Mucosa of descending colon (tissue), 3 donors: ENCODE measurements around the gene FRA10AC1. TPM values are rescaled to one million over a fixed set of nuclear protein-coding genes. Genes with fewer than 3 reads are reported as not detected.

Experiments
- ATAC-seq: fragments of 200-7000 bp; cut with Tn5 transposase; one replicate; pipeline ENCODE4 v1.9.1; 2020; ENCODE audit warnings: mild to moderate bottlenecking, moderate library complexity
- DNase-seq, 3 donors: peaks; one replicate each; pipeline ENCODE4 v3.0.0-alpha.2; 2020
- H3K36me3 ChIP-seq: fragments of 200-600 bp; one replicate; pipeline ENCODE4 v1.8.0; 2021; ENCODE audit warnings: low read depth, mild to moderate bottlenecking
- H3K4me1 ChIP-seq: fragments of 200-600 bp; one replicate; pipeline ENCODE4 v1.8.0; 2021; ENCODE audit warnings: low read depth, mild to moderate bottlenecking
- H3K4me3 ChIP-seq: fragments of 200-600 bp; one replicate; pipeline ENCODE4 v1.8.0; 2021; ENCODE audit warnings: mild to moderate bottlenecking
- H3K9me3 ChIP-seq: fragments of 200-600 bp; one replicate; pipeline ENCODE4 v1.8.0; 2021; ENCODE audit warnings: mild to moderate bottlenecking
- CTCF ChIP-seq: fragments of 200-600 bp; IDR thresholded peaks from one replicate; pipeline ENCODE4 v1.8.0; 2022; ENCODE audit warnings: antibody characterized with exemption, mild to moderate bottlenecking
- intact Hi-C, 2 donors: fragments of 100-400 bp; cut with DNase I in 1 of 2; cut with micrococcal nuclease in 1 of 2; formaldehyde crosslinking; loops; one replicate each; pipeline versions ENCODE4 v1.11.0 to v1.11.1; 2022; cut with DNase I, micrococcal nuclease
- long read RNA-seq, 2 donors: library from polyadenylated mRNA; unstranded; transcript quantifications; one replicate each; pipeline ENCODE4 v2.0.0, GENCODE V29; 2019 to 2021
- total RNA-seq, 3 donors: library from RNA; stranded (reverse); fragmentation: NEBNext Ultra II Directional in 2 of 3; extraction: Animal tissue kit (Norgen Biotek cat#: 25700) in 2 of 3; gene quantifications; one replicate each; pipeline versions ENCODE4 v1.2.1 to v1.2.4, GENCODE V29; 2021 to 2023
- donor health status: DM: no; HTN: no; CAD: no; lungs with moderate emphysema.
- donor health status: DM: no; HTN: no; CAD: no.
- donor health status: DM: no; HTN: yes; CAD: no.

FRA10AC1 gene
- total RNA-seq, result 10 to 100 TPM; 11.4 to 16.8 (median 15.3) TPM
- long read RNA-seq, donor 1, transcript FRA10AC1-201 (14 exons, 3,089 nt), result major isoform, 23 of 31 reads
- long read RNA-seq, donor 1, partial matches to known transcripts, result 4 of 31 reads
- long read RNA-seq, donor 1, other reads (novel, unspliced or antisense), result 4 of 31 reads
- long read RNA-seq, donor 2, partial matches to known transcripts, result 3 of 6 reads
- long read RNA-seq, donor 2, other reads (novel, unspliced or antisense), result 3 of 6 reads

- H3K9me3 ChIP-seq, result no peaks in the 10 kb centered on the region
- intact Hi-C loops, result loop anchor here in 1 of 2 donors (10.0 kb wide), 1 partner anchor 112 kb away; no protein-coding TSS in a partner anchor
- DNase-seq, result peak; percentile 94 to 96 (median 96)
- H3K4me1 ChIP-seq, result peaks cover 10% of the 10 kb centered on the region
- peak; percentile 21 for TF ChIP-seq CTCF
- H3K4me3 ChIP-seq, result peak within 1 kb of the TSS; percentile 55
- no peaks in the 10 kb centered on the region for H3K36me3 ChIP-seq
- peak; percentile 99 for ATAC-seq
Measured at GRCh38 chr10:93702210-93703001, at the start of gene FRA10AC1. Gene FRA10AC1 (minus strand): TSS chr10:93702592. CDS start chr10:93700106, 2,486 bp downstream.

- Histone ChIP-seq H3K36me3 (no peaks in the 10 kb centered on the region), H3K4me3 (no peak overlapping the region), H3K4me1 (peaks cover 20% of the 10 kb centered on the region), H3K9me3 (no peaks in the 10 kb centered on the region)
- TF ChIP-seq CTCF, result no peak
- intact Hi-C loops, result no loop called here
- ATAC-seq, result peak; percentile 57
- DNase-seq, result peak in 1 of 3 donors; percentile 56
Measured at GRCh38 chr10:93751832-93752231, 49.4 kb upstream of the FRA10AC1 start.

- no peaks in the 10 kb centered on the region for H3K36me3 ChIP-seq
- intact Hi-C loops, result no loop called here
- H3K4me1 ChIP-seq, result peaks cover 20% of the 10 kb centered on the region
- H3K9me3 ChIP-seq, result no peaks in the 10 kb centered on the region
- DNase-seq, result peak in 2 of 3 donors; percentile 17 to 41
- TF ChIP-seq CTCF, result no peak
- no peak overlapping the region for H3K4me3 ChIP-seq
- ATAC-seq, result peak; percentile 33
Measured at GRCh38 chr10:93751124-93751523, 48.7 kb upstream of the FRA10AC1 start.

GRCh38 chr10:93749218-93749799, 46.9 kb upstream of the FRA10AC1 start:
- intact Hi-C loops, result no loop called here
- DNase-seq, result peak in 1 of 3 donors; percentile 42
- Histone ChIP-seq H3K36me3 (no peaks in the 10 kb centered on the region), H3K4me3 (no peak overlapping the region), H3K9me3 (no peaks in the 10 kb centered on the region), H3K4me1 (peaks cover 26% of the 10 kb centered on the region)
- no peak for TF ChIP-seq CTCF
- ATAC-seq, result peak; percentile 82

GRCh38 chr10:93746844-93747284, 44.5 kb upstream of the FRA10AC1 start:
- no peaks in the 10 kb centered on the region for H3K36me3 ChIP-seq
- H3K9me3 ChIP-seq, result no peaks in the 10 kb centered on the region
- ATAC-seq, result peak; percentile 53
- intact Hi-C loops, result no loop called here
- peak in 2 of 3 donors; percentile 50 to 51 for DNase-seq
- H3K4me1 ChIP-seq, result peaks cover 23% of the 10 kb centered on the region
- H3K4me3 ChIP-seq, result no peak overlapping the region
- no peak for TF ChIP-seq CTCF
